Measurements from ENCODE around the gene TEX51. TPM values are rescaled to one million over a fixed set of nuclear protein-coding genes. Genes with fewer than 3 reads are reported as not detected.

Gene TEX51
- not detected in 2 replicates for total RNA-seq
- long read RNA-seq, result 0 reads

DNA sequence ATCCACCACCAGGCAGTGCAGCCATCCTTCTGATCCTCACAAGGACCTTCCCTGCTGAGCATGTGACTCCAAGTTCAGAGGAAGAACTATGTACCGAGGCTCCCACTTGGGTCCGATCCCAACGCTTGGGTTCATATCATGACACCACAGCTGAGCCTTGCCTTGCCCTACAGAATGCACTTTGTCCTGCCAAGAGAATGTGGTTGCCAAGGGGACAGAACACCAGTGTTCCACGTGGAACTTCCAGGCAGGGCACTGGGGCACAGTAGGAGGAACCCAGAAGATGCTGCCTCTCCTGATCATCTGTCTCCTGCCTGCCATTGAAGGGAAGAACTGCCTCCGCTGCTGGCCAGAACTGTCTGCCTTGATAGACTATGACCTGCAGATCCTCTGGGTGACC is at the start of gene TEX51:
TSS of gene TEX51 (plus strand) at position 255 of the 400 bp plus-strand sequence. CDS start at position 284, 29 bp downstream.
- Mint-ChIP-seq H3K27me3 (ENCODE audit: unreplicated experiment) (peaks cover 3% of the 10 kb centered on the region), H3K9me3 (ENCODE audit: unreplicated experiment) (no peaks in the 10 kb centered on the region), H3K4me3 (ENCODE audit: unreplicated experiment) (no peak within 1 kb of the TSS), H3K27ac (ENCODE audit: unreplicated experiment) (no peak within 1 kb of the TSS), H3K36me3 (ENCODE audit: unreplicated experiment) (no peaks in the 10 kb centered on the region), H3K4me1 (ENCODE audit: unreplicated experiment) (no peaks in the 10 kb centered on the region)
- TF ChIP-seq CTCF (IDR thresholded peaks at IDR 0.05), result no peak
- peak; percentile 71 for DNase-seq (ENCODE audit: extremely low spot score, unreplicated experiment)

DNA sequence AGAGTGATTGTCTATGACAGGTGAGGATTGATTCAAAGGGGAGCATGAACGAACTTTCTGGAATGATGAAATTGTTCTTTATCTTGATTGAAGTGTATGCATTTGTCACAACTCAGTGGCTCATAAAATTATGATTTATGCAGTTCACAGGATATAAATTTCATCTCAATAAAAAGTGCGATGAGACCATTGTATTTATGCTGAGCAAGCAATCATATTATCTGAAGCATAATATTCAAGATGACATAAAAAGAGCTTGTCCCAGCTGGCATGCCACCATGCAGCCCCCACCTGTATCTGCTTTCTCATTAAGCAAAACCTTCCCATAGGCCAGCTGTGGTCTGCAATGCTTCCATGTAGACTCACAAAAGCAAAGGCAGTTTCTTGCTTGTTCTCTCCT is 49.6 kb upstream of the TEX51 start:
- H3K4me1 Mint-ChIP-seq (ENCODE audit: unreplicated experiment), result no peaks in the 10 kb centered on the region
- H3K36me3 Mint-ChIP-seq (ENCODE audit: unreplicated experiment), result no peaks in the 10 kb centered on the region
- DNase-seq (ENCODE audit: extremely low spot score, unreplicated experiment), result no peak
- no peak overlapping the region for H3K4me3 Mint-ChIP-seq (ENCODE audit: unreplicated experiment)
- peaks cover 18% of the 10 kb centered on the region for H3K27me3 Mint-ChIP-seq (ENCODE audit: unreplicated experiment)
- TF ChIP-seq CTCF (IDR thresholded peaks at IDR 0.05), result no peak
- no peak overlapping the region for H3K27ac Mint-ChIP-seq (ENCODE audit: unreplicated experiment)
- no peaks in the 10 kb centered on the region for H3K9me3 Mint-ChIP-seq (ENCODE audit: unreplicated experiment)

- peaks cover 18% of the 10 kb centered on the region for H3K27me3 Mint-ChIP-seq (ENCODE audit: unreplicated experiment)
- no peaks in the 10 kb centered on the region for H3K4me1 Mint-ChIP-seq (ENCODE audit: unreplicated experiment)
- H3K9me3 Mint-ChIP-seq (ENCODE audit: unreplicated experiment), result no peaks in the 10 kb centered on the region
- no peak overlapping the region for H3K4me3 Mint-ChIP-seq (ENCODE audit: unreplicated experiment)
- no peak for TF ChIP-seq CTCF (IDR thresholded peaks at IDR 0.05)
- H3K36me3 Mint-ChIP-seq (ENCODE audit: unreplicated experiment), result no peaks in the 10 kb centered on the region
- DNase-seq (ENCODE audit: extremely low spot score, unreplicated experiment), result peak; percentile 62
- H3K27ac Mint-ChIP-seq (ENCODE audit: unreplicated experiment), result no peak overlapping the region
These were observed 49.2 kb upstream of the TEX51 start for GRCh38 chr2:126849486-126849885.

GRCh38 chr2:126849991-126850535 is 48.6 kb upstream of the TEX51 start:
- TF ChIP-seq CTCF (IDR thresholded peaks at IDR 0.05), result no peak
- no peak overlapping the region for H3K27ac Mint-ChIP-seq (ENCODE audit: unreplicated experiment)
- H3K4me1 Mint-ChIP-seq (ENCODE audit: unreplicated experiment), result no peaks in the 10 kb centered on the region
- H3K27me3 Mint-ChIP-seq (ENCODE audit: unreplicated experiment), result peaks cover 15% of the 10 kb centered on the region
- no peaks in the 10 kb centered on the region for H3K36me3 Mint-ChIP-seq (ENCODE audit: unreplicated experiment)
- DNase-seq (ENCODE audit: extremely low spot score, unreplicated experiment), result peak; percentile 57
- no peaks in the 10 kb centered on the region for H3K9me3 Mint-ChIP-seq (ENCODE audit: unreplicated experiment)
- H3K4me3 Mint-ChIP-seq (ENCODE audit: unreplicated experiment), result no peak overlapping the region

- H3K27me3 Mint-ChIP-seq (ENCODE audit: unreplicated experiment), result peaks cover 10% of the 10 kb centered on the region
These were observed 47.8 kb upstream of the TEX51 start for GRCh38 chr2:126850940-126851339.

More at GRCh38 chr2:126850940-126851339, 47.8 kb upstream of the TEX51 start:
- Mint-ChIP-seq H3K4me3 (ENCODE audit: unreplicated experiment) (no peak overlapping the region), H3K4me1 (ENCODE audit: unreplicated experiment) (no peaks in the 10 kb centered on the region), H3K27ac (ENCODE audit: unreplicated experiment) (no peak overlapping the region), H3K36me3 (ENCODE audit: unreplicated experiment) (no peaks in the 10 kb centered on the region), H3K9me3 (ENCODE audit: unreplicated experiment) (no peaks in the 10 kb centered on the region)
- TF ChIP-seq CTCF (IDR thresholded peaks at IDR 0.05), result no peak
- DNase-seq (ENCODE audit: extremely low spot score, unreplicated experiment), result peak; percentile 77

Data from osteocyte (in vitro differentiated cells).